ENCODE measurements around the gene RANBP3L.

RANBP3L gene

GRCh38 chr5:36242534-36243485, 58.9 kb downstream of the RANBP3L start:
- DNase-seq = peak; percentile 12

- peak; percentile 94 for DNase-seq
These were observed 59.8 kb downstream of the RANBP3L start, which contains the start of gene NADK2 for GRCh38 chr5:36241631-36242533. Gene NADK2 (minus strand): TSS chr5:36241925. CDS start chr5:36241798, 127 bp downstream.

- DNase-seq = peak; percentile 46
These were observed 60.7 kb downstream of the RANBP3L start for GRCh38 chr5:36240779-36241630.

GRCh38 chr5:36239370-36240293, 62.1 kb downstream of the RANBP3L start:
- DNase-seq = no peak

- no peak for DNase-seq
These were observed 63.0 kb downstream of the RANBP3L start for GRCh38 chr5:36238502-36239295.

GRCh38 chr5:36237751-36238150, 64.0 kb downstream of the RANBP3L start:
- DNase-seq = no peak

GRCh38 chr5:36236801-36237200, 64.9 kb downstream of the RANBP3L start:
- DNase-seq = no peak

- DNase-seq = no peak
These were observed 69.2 kb downstream of the RANBP3L start for GRCh38 chr5:36232533-36232932.

GRCh38 chr5:36230151-36230790, 71.4 kb downstream of the RANBP3L start:
- no peak for DNase-seq

- no peak for DNase-seq
These were observed 73.2 kb downstream of the RANBP3L start for GRCh38 chr5:36228505-36228904.

- no peak for DNase-seq
These were observed 74.7 kb downstream of the RANBP3L start for GRCh38 chr5:36227046-36227445.

- no peak for DNase-seq
These were observed 79.1 kb downstream of the RANBP3L start for GRCh38 chr5:36222620-36223019.

GRCh38 chr5:36217988-36218387, 83.7 kb downstream of the RANBP3L start:
- no peak for DNase-seq

GRCh38 chr5:36217567-36217966, 84.1 kb downstream of the RANBP3L start:
- DNase-seq = no peak

GRCh38 chr5:36215910-36216309, 85.8 kb downstream of the RANBP3L start:
- no peak for DNase-seq

- DNase-seq = no peak
These were observed 87.3 kb downstream of the RANBP3L start for GRCh38 chr5:36214436-36214835.

- DNase-seq = no peak
These were observed 92.0 kb downstream of the RANBP3L start for GRCh38 chr5:36209664-36210063.

GRCh38 chr5:36208786-36209185, 92.9 kb downstream of the RANBP3L start:
- DNase-seq = no peak

- DNase-seq = no peak
These were observed 94.8 kb downstream of the RANBP3L start for GRCh38 chr5:36206913-36207312.

- DNase-seq = no peak
These were observed 96.4 kb downstream of the RANBP3L start for GRCh38 chr5:36205329-36205728.
